ENCODE data around the gene STX19.

DNA sequence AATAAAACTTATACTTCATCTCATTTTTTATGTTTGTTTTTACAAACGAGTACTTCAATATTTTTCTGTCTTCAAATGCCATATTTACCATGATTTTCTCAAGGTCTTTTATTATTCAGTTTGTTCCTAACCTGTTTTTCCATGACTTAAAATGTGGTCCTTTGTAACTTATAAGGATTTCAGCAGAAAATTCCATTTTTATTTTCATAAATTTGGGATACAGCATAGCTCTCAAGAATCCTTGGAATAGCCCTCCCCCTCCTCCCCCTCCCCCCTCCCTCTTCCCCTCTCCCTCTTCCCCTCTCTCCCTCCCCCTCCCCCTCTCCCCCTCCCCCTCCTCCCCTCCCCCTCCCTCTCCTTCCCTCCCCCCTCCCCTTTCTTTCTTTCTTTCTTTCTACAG lies 14.9 kb upstream of the STX19 start:
- TF ChIP-seq, protein P1, sequence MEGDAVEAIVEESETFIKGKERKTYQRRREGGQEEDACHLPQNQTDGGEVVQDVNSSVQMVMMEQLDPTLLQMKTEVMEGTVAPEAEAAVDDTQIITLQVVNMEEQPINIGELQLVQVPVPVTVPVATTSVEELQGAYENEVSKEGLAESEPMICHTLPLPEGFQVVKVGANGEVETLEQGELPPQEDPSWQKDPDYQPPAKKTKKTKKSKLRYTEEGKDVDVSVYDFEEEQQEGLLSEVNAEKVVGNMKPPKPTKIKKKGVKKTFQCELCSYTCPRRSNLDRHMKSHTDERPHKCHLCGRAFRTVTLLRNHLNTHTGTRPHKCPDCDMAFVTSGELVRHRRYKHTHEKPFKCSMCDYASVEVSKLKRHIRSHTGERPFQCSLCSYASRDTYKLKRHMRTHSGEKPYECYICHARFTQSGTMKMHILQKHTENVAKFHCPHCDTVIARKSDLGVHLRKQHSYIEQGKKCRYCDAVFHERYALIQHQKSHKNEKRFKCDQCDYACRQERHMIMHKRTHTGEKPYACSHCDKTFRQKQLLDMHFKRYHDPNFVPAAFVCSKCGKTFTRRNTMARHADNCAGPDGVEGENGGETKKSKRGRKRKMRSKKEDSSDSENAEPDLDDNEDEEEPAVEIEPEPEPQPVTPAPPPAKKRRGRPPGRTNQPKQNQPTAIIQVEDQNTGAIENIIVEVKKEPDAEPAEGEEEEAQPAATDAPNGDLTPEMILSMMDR (IDR thresholded peaks at IDR 0.05): no peak
- TF ChIP-seq POLR2AphosphoS5 (IDR thresholded peaks at IDR 0.05) (no peak), EP300 (IDR thresholded peaks at IDR 0.05) (no peak), POLR2A (IDR thresholded peaks at IDR 0.05; ENCODE audit: low read depth) (no peak)

Measured in esophagus muscularis mucosa (tissue), 4 donors.